ENCODE results near the gene TBC1D24. TPM values are rescaled to one million over a fixed set of nuclear protein-coding genes. Genes with fewer than 3 reads are reported as not detected.

The TBC1D24 gene
- polyA plus RNA-seq, 1 of the 3 experiments (the other 2 are of a cell fraction) = 6.7 TPM

- Histone ChIP-seq H4K20me1 (ENCODE audit: insufficient read depth) (no peaks in the 10 kb centered on the region), H3K27ac (ENCODE audit: low read depth in 2 of 2, low read length in 1 of 2) (no peak overlapping the region), H3K27me3 (ENCODE audit: insufficient read depth) (no peaks in the 10 kb centered on the region), H3F3A (replicated peaks; ENCODE audit: insufficient read depth) (no peaks in the 10 kb centered on the region), H3K4me1 (ENCODE audit: control insufficient read depth in 1 of 2, insufficient read depth in 2 of 2, low read depth in 1 of 2, low read length in 1 of 2) (peaks cover 3 to 50% of the 10 kb centered on the region in 2 experiments; a peak in 3 of 4 replicates), H3K9me3 (no peaks in the 10 kb centered on the region), H3K4me2 (no peak overlapping the region), H3K79me2 (ENCODE audit: insufficient read depth) (no peaks in the 10 kb centered on the region), H3K9me2 (no peaks in the 10 kb centered on the region), H3K9ac (no peak overlapping the region), H3K36me3 (replicated peaks in 1 of 2; ENCODE audit: control insufficient read depth in 1 of 2, insufficient read depth in 2 of 2, low read length in 1 of 2) (no peaks in the 10 kb centered on the region), H2AFZ (ENCODE audit: low read depth) (no peak overlapping the region), H3K4me3 (ENCODE audit: low read depth in 2 of 2, low read length in 1 of 2) (no peak overlapping the region)
- TF ChIP-seq, protein P1, sequence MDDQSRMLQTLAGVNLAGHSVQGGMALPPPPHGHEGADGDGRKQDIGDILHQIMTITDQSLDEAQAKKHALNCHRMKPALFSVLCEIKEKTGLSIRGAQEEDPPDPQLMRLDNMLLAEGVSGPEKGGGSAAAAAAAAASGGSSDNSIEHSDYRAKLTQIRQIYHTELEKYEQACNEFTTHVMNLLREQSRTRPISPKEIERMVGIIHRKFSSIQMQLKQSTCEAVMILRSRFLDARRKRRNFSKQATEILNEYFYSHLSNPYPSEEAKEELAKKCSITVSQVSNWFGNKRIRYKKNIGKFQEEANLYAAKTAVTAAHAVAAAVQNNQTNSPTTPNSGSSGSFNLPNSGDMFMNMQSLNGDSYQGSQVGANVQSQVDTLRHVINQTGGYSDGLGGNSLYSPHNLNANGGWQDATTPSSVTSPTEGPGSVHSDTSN (IDR thresholded peaks at IDR 0.05) = no peak
- TF ChIP-seq FOXM1 (IDR thresholded peaks at IDR 0.05; ENCODE audit: low read depth) = no peak
- TF ChIP-seq IRF3 (IDR thresholded peaks at IDR 0.05; ENCODE audit: low read depth, low read length) = no peak
- TF ChIP-seq RXRA (IDR thresholded peaks at IDR 0.05; ENCODE audit: borderline replicate concordance, low read depth) = no peak
- no peak for TF ChIP-seq ZBTB33 (IDR thresholded peaks at IDR 0.05; ENCODE audit: borderline replicate concordance, low read depth)
- no peak for TF ChIP-seq FOSL2 (IDR thresholded peaks at IDR 0.05; ENCODE audit: borderline replicate concordance, low read depth)
- TF ChIP-seq TCF12 (IDR thresholded peaks at IDR 0.05) = no peak
- no peak for TF ChIP-seq JUND (IDR thresholded peaks at IDR 0.05)
- no peak for TF ChIP-seq NRF1 (IDR thresholded peaks at IDR 0.05; ENCODE audit: low read depth, low read length)
- no peak for TF ChIP-seq EP300 (IDR thresholded peaks at IDR 0.05; ENCODE audit: borderline replicate concordance in 1 of 2, low read depth in 1 of 2, low read length in 1 of 2)
- TF ChIP-seq NFIC (IDR thresholded peaks at IDR 0.05; ENCODE audit: borderline replicate concordance) = no peak
- TF ChIP-seq, protein P2, sequence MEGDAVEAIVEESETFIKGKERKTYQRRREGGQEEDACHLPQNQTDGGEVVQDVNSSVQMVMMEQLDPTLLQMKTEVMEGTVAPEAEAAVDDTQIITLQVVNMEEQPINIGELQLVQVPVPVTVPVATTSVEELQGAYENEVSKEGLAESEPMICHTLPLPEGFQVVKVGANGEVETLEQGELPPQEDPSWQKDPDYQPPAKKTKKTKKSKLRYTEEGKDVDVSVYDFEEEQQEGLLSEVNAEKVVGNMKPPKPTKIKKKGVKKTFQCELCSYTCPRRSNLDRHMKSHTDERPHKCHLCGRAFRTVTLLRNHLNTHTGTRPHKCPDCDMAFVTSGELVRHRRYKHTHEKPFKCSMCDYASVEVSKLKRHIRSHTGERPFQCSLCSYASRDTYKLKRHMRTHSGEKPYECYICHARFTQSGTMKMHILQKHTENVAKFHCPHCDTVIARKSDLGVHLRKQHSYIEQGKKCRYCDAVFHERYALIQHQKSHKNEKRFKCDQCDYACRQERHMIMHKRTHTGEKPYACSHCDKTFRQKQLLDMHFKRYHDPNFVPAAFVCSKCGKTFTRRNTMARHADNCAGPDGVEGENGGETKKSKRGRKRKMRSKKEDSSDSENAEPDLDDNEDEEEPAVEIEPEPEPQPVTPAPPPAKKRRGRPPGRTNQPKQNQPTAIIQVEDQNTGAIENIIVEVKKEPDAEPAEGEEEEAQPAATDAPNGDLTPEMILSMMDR (IDR thresholded peaks at IDR 0.05) = no peak
- TF ChIP-seq TEAD4 (IDR thresholded peaks at IDR 0.05; ENCODE audit: borderline replicate concordance, insufficient read depth) = no peak
- CTCF ChIA-PET = interaction anchor here (1.2 to 12.7 kb wide), 3 partner anchors 11 to 14 kb away, joined by 4 to 95 read pairs (median 9); partner anchors contain the start of gene TBC1D24
- WGBS (ENCODE audit: low lambda C conversion rate) = 91% methylated on average over 15 of the region's 33 CpGs
- no peak for DNase-seq
- POLR2A ChIA-PET = interaction anchor here (1.4 kb wide), 1 partner anchor 17 kb away, joined by 4 read pairs; no protein-coding TSS in a partner anchor
These were observed 11.0 kb downstream of the TBC1D24 start for GRCh38 chr16:2485811-2486507.
